HepG2 (cell line): ENCODE data around the gene FOSB. TPM values are rescaled to one million over a fixed set of nuclear protein-coding genes. Genes with fewer than 3 reads are reported as not detected.

Source experiments
- CENPX ChIP-seq: sonication (generic); formaldehyde crosslinking; IDR thresholded peaks from 2 replicates; pipeline ENCODE4 v1.9.0; 2021; ENCODE audit warnings: mild to moderate bottlenecking, missing genetic modification reagents, moderate library complexity
- CHCHD3 ChIP-seq: sonication (generic); formaldehyde crosslinking; IDR thresholded peaks from 2 replicates; pipeline ENCODE4 v1.8.0; 2022; ENCODE audit warnings: mild to moderate bottlenecking, missing genetic modification reagents, moderate library complexity
- GPN1 ChIP-seq: sonication (generic); formaldehyde crosslinking; IDR thresholded peaks from 2 replicates; pipeline ENCODE4 v1.5.1; 2020; ENCODE audit warnings: missing genetic modification reagents, borderline replicate concordance
- HNF4A ChIP-seq: sonication (generic); formaldehyde crosslinking; IDR thresholded peaks from 2 replicates; pipeline ENCODE4 v1.4.0; 2020; ENCODE audit warnings: missing genetic modification reagents
- ISL2 ChIP-seq: sonication (generic); formaldehyde crosslinking; IDR thresholded peaks from 2 replicates; pipeline ENCODE4 v1.5.0; 2020; ENCODE audit warnings: missing genetic modification reagents
- KLF6 ChIP-seq: IDR thresholded peaks from 2 replicates; pipeline ENCODE4 v1.8.0; 2016; ENCODE audit warnings: missing biosample characterization, missing genetic modification reagents
- LRRFIP1 ChIP-seq: sonication (generic); formaldehyde crosslinking; conservative IDR thresholded peaks from 2 replicates; pipeline ENCODE4 v1.4.0; 2020; ENCODE audit warnings: missing genetic modification reagents
- SMARCE1 ChIP-seq: fragments of 450-650 bp; IDR thresholded peaks from 2 replicates; pipeline ENCODE4 v1.6.1; 2017; ENCODE audit warnings: borderline replicate concordance
- TBL1XR1 ChIP-seq: fragments of 150-350 bp; IDR thresholded peaks from 2 replicates; pipeline ENCODE4 v1.6.1; 2014; ENCODE audit warnings: borderline replicate concordance, low read length; ENCODE audit not compliant: partially characterized antibody
- TGIF2 ChIP-seq: IDR thresholded peaks from 2 replicates; pipeline ENCODE4 v1.6.1; 2016; ENCODE audit warnings: control low read depth, missing compliant biosample characterization
- ZNF260 ChIP-seq: sonication (generic); formaldehyde crosslinking; IDR thresholded peaks from 2 replicates; pipeline ENCODE4 v1.4.0; 2020; ENCODE audit warnings: missing genetic modification reagents, low read depth, mild to moderate bottlenecking, borderline replicate concordance
- ZNF382 ChIP-seq: sonication (generic); formaldehyde crosslinking; IDR thresholded peaks from 2 replicates; pipeline ENCODE4 v1.5.0; 2020; ENCODE audit warnings: missing genetic modification reagents, mild to moderate bottlenecking, borderline replicate concordance
- ZNF503 ChIP-seq: sonication (generic); formaldehyde crosslinking; IDR thresholded peaks from 2 replicates; pipeline ENCODE4 v1.4.0; 2020; ENCODE audit warnings: missing genetic modification reagents
- ZNF530 ChIP-seq: sonication (generic); formaldehyde crosslinking; IDR thresholded peaks from 2 replicates; pipeline ENCODE4 v1.5.0; 2020; ENCODE audit warnings: low read depth, mild to moderate bottlenecking, missing genetic modification reagents
- ZNF766 ChIP-seq: sonication (generic); formaldehyde crosslinking; IDR thresholded peaks from 2 replicates; pipeline ENCODE4 v1.5.0; 2020; ENCODE audit warnings: missing genetic modification reagents, borderline replicate concordance
- ZNF776 ChIP-seq: sonication (generic); formaldehyde crosslinking; IDR thresholded peaks from 2 replicates; pipeline ENCODE4 v1.4.0; 2020; ENCODE audit warnings: mild to moderate bottlenecking, missing genetic modification reagents
- polyA plus RNA-seq, 8 experiments: library from polyadenylated mRNA; depleted of rRNA in 3 of 8; stranded (reverse) in 7 of 8; unstranded in 1 of 8; fragments of >200 nt; fragmentation: Illumina TruSeq in 4 of 8; extraction: Trizol in 4 of 8; gene quantifications; 2 replicates each; pipeline versions ENCODE4 v1.2.1 to v1.2.3, GENCODE V29; 2011 to 2016; ENCODE audit warnings: low read depth in 4 of 8, missing spikeins in 1 of 8, mixed read lengths in 1 of 8; ENCODE audit not compliant: insufficient read depth in 1 of 8
- total RNA-seq, 5 experiments: library from RNA; depleted of rRNA; stranded (reverse); fragments of >200 nt; fragmentation: Illumina TruSeq; extraction: Trizol; gene quantifications; 2 replicates each; pipeline ENCODE4 v1.2.3, GENCODE V29; 2016; ENCODE audit warnings: low read depth in 1 of 5
- TF ChIP-seq, protein P1 (sequence below): sonication (generic); formaldehyde crosslinking; IDR thresholded peaks from 2 replicates; pipeline ENCODE4; 2020; ENCODE audit warnings: missing genetic modification reagents, mild to moderate bottlenecking, borderline replicate concordance
- TF ChIP-seq, protein P2 (sequence below): sonication (generic); formaldehyde crosslinking; IDR thresholded peaks from 2 replicates; pipeline ENCODE4 v1.5.0; 2020; ENCODE audit warnings: mild to moderate bottlenecking, missing genetic modification reagents

FOSB gene
- total and polyA plus RNA-seq, 2 of the 13 experiments (the other 11 are each of a cell fraction or from before 2014, with no cell fraction given) = 2.8 to 6.0 TPM

- TF ChIP-seq, protein P1, sequence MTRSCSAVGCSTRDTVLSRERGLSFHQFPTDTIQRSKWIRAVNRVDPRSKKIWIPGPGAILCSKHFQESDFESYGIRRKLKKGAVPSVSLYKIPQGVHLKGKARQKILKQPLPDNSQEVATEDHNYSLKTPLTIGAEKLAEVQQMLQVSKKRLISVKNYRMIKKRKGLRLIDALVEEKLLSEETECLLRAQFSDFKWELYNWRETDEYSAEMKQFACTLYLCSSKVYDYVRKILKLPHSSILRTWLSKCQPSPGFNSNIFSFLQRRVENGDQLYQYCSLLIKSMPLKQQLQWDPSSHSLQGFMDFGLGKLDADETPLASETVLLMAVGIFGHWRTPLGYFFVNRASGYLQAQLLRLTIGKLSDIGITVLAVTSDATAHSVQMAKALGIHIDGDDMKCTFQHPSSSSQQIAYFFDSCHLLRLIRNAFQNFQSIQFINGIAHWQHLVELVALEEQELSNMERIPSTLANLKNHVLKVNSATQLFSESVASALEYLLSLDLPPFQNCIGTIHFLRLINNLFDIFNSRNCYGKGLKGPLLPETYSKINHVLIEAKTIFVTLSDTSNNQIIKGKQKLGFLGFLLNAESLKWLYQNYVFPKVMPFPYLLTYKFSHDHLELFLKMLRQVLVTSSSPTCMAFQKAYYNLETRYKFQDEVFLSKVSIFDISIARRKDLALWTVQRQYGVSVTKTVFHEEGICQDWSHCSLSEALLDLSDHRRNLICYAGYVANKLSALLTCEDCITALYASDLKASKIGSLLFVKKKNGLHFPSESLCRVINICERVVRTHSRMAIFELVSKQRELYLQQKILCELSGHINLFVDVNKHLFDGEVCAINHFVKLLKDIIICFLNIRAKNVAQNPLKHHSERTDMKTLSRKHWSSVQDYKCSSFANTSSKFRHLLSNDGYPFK (CRISPR knock-in tag) = peak; percentile 27; the same call in 1 of the 2 replicates
- no peak for TF ChIP-seq ZNF260 (CRISPR knock-in tag)
- TF ChIP-seq ZNF766 = no peak
- peak; percentile 49; the same call in 1 of the 2 replicates for TF ChIP-seq ZNF776
- TF ChIP-seq KLF6 = 0 out of 2 replicates have a peak, but pooled peaks have one; percentile 55
- TF ChIP-seq CENPX (CRISPR knock-in tag) = no peak
- TF ChIP-seq TGIF2 (CRISPR knock-in tag) = 0 out of 2 replicates have a peak, but pooled peaks have one; percentile 29
- no peak for TF ChIP-seq ZNF530 (CRISPR knock-in tag)
- TF ChIP-seq HNF4A (CRISPR knock-in tag) = 0 out of 2 replicates have a peak, but pooled peaks have one; percentile 26
- no peak for TF ChIP-seq CHCHD3
- no peak for TF ChIP-seq SMARCE1
- TF ChIP-seq TBL1XR1 = peak; percentile 57
- no peak for TF ChIP-seq LRRFIP1 (CRISPR knock-in tag)
- peak; percentile 41; the same call in 1 of the 2 replicates for TF ChIP-seq ISL2 (CRISPR knock-in tag)
- peak; percentile 74; the same call in 1 of the 2 replicates for TF ChIP-seq ZNF503 (CRISPR knock-in tag)
- TF ChIP-seq, protein P2, sequence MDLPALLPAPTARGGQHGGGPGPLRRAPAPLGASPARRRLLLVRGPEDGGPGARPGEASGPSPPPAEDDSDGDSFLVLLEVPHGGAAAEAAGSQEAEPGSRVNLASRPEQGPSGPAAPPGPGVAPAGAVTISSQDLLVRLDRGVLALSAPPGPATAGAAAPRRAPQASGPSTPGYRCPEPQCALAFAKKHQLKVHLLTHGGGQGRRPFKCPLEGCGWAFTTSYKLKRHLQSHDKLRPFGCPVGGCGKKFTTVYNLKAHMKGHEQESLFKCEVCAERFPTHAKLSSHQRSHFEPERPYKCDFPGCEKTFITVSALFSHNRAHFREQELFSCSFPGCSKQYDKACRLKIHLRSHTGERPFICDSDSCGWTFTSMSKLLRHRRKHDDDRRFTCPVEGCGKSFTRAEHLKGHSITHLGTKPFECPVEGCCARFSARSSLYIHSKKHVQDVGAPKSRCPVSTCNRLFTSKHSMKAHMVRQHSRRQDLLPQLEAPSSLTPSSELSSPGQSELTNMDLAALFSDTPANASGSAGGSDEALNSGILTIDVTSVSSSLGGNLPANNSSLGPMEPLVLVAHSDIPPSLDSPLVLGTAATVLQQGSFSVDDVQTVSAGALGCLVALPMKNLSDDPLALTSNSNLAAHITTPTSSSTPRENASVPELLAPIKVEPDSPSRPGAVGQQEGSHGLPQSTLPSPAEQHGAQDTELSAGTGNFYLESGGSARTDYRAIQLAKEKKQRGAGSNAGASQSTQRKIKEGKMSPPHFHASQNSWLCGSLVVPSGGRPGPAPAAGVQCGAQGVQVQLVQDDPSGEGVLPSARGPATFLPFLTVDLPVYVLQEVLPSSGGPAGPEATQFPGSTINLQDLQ (CRISPR knock-in tag) = no peak
- no peak for TF ChIP-seq ZNF382 (CRISPR knock-in tag)
- TF ChIP-seq GPN1 (CRISPR knock-in tag) = 0 out of 2 replicates have a peak, but pooled peaks have one; percentile 12
Measured at GRCh38 chr19:45455707-45456499, 11.9 kb upstream of the FOSB start (continued).
